ENCODE data around the gene ZMYND11. TPM values are rescaled to one million over a fixed set of nuclear protein-coding genes. Genes with fewer than 3 reads are reported as not detected.

Gene ZMYND11
- polyA plus RNA-seq, 3 donors: 7.0 to 11.8 (median 8.8) TPM

GRCh38 chr10:298033-298432, 162.8 kb downstream of the ZMYND11 start:
- H3K27me3 ChIP-seq (ENCODE audit: control insufficient read depth in 2 of 2, insufficient read depth in 2 of 2, low read length in 2 of 2): no peaks in the 10 kb centered on the region
- H3K4me3 Mint-ChIP-seq: no peak overlapping the region
- no peak overlapping the region for H3K9ac ChIP-seq (ENCODE audit: insufficient read depth, low read length, poor library complexity, severe bottlenecking)
- no peak overlapping the region for H3K4me3 ChIP-seq (replicated peaks in 1 of 3; ENCODE audit: low read depth in 2 of 3, low read length in 3 of 3)
- H3K9me3 ChIP-seq (replicated peaks in 1 of 2; ENCODE audit: control insufficient read depth in 1 of 2, insufficient read depth in 1 of 2, low read length in 2 of 2): no peaks in the 10 kb centered on the region
- no peaks in the 10 kb centered on the region for H3K79me2 ChIP-seq (ENCODE audit: insufficient read depth, low read length)
- no peaks in the 10 kb centered on the region for H3K36me3 Mint-ChIP-seq
- no peaks in the 10 kb centered on the region for H3K4me1 Mint-ChIP-seq
- intact Hi-C loops (cut with micrococcal nuclease): no loop called here
- no peak overlapping the region for H3K27ac Mint-ChIP-seq
- WGBS (ENCODE audit: insufficient coverage): 90% methylated on average over 6 of the region's 9 CpGs
- H3K27ac ChIP-seq (ENCODE audit: low read depth in 1 of 2, low read length in 2 of 2): no peak overlapping the region
- peaks cover 0 to 6% (median 0%) of the 10 kb centered on the region in 7 donors for H3K9me3 Mint-ChIP-seq
- TF ChIP-seq CTCF (IDR thresholded peaks at IDR 0.05): no peak
- no peak overlapping the region for H3K4me2 ChIP-seq (replicated peaks; ENCODE audit: extremely low read depth, low read length, poor library complexity, severe bottlenecking)
- no peaks in the 10 kb centered on the region for H3K36me3 ChIP-seq (replicated peaks in 1 of 2; ENCODE audit: control insufficient read depth in 1 of 2, insufficient read depth in 2 of 2, low read length in 2 of 2)
- no peak overlapping the region for H2AFZ ChIP-seq (ENCODE audit: insufficient read depth, low read depth, low read length, poor library complexity, severe bottlenecking)
- H4K20me1 ChIP-seq (ENCODE audit: insufficient read depth, low read length): no peaks in the 10 kb centered on the region
- no peak for DNase-seq
- peaks cover 1 to 10% (median 10%) of the 10 kb centered on the region in 3 donors for H3K27me3 Mint-ChIP-seq (ENCODE audit: low read depth in 3 of 3)
- H3K4me1 ChIP-seq (ENCODE audit: control insufficient read depth in 1 of 2, insufficient read depth in 2 of 2, low read length in 2 of 2): no peaks in the 10 kb centered on the region

GRCh38 chr10:299512-299911, 164.3 kb downstream of the ZMYND11 start:
- TF ChIP-seq CTCF (IDR thresholded peaks at IDR 0.05): no peak
- Mint-ChIP-seq H3K4me3 (no peak overlapping the region), H3K36me3 (no peaks in the 10 kb centered on the region), H3K4me1 (no peaks in the 10 kb centered on the region), H3K27me3 (ENCODE audit: low read depth in 3 of 3) (peaks cover 0 to 8% (median 7%) of the 10 kb centered on the region in 3 donors), H3K27ac (no peak overlapping the region), H3K9me3 (peaks cover 0 to 6% (median 0%) of the 10 kb centered on the region in 7 donors)
- DNase-seq: no peak
- Histone ChIP-seq H3K36me3 (replicated peaks in 1 of 2; ENCODE audit: control insufficient read depth in 1 of 2, insufficient read depth in 2 of 2, low read length in 2 of 2) (no peaks in the 10 kb centered on the region), H4K20me1 (ENCODE audit: insufficient read depth, low read length) (no peaks in the 10 kb centered on the region), H3K4me3 (replicated peaks in 1 of 3; ENCODE audit: low read depth in 2 of 3, low read length in 3 of 3) (no peak overlapping the region), H3K4me2 (replicated peaks; ENCODE audit: extremely low read depth, low read length, poor library complexity, severe bottlenecking) (no peak overlapping the region), H3K9ac (ENCODE audit: insufficient read depth, low read length, poor library complexity, severe bottlenecking) (no peak overlapping the region), H3K27ac (ENCODE audit: low read depth in 1 of 2, low read length in 2 of 2) (no peak overlapping the region), H3K27me3 (ENCODE audit: control insufficient read depth in 2 of 2, insufficient read depth in 2 of 2, low read length in 2 of 2) (no peaks in the 10 kb centered on the region), H3K9me3 (replicated peaks in 1 of 2; ENCODE audit: control insufficient read depth in 1 of 2, insufficient read depth in 1 of 2, low read length in 2 of 2) (no peaks in the 10 kb centered on the region), H3K79me2 (ENCODE audit: insufficient read depth, low read length) (no peaks in the 10 kb centered on the region), H3K4me1 (ENCODE audit: control insufficient read depth in 1 of 2, insufficient read depth in 2 of 2, low read length in 2 of 2) (no peaks in the 10 kb centered on the region), H2AFZ (ENCODE audit: insufficient read depth, low read depth, low read length, poor library complexity, severe bottlenecking) (no peak overlapping the region)
- intact Hi-C loops (cut with micrococcal nuclease): no loop called here
- no CpG with 5 or more reads among the region's 2 CpGs for WGBS (ENCODE audit: insufficient coverage)
